Urothelium cell line (cell line): ENCODE measurements around the gene PLN.

Source experiments
- DNase-seq: peaks from one replicate; pipeline ENCODE4 v3.0.0; 2011; ENCODE audit warnings: low spot score, mixed read lengths
- FAIRE-seq: peaks from 2 replicates; lab custom pipeline; 2011; peaks lifted over from hg19 to GRCh38; lab: Jason Lieb, UNC

The PLN gene

GRCh38 chr6:118548136-118548535, at the start of gene PLN:
Gene PLN, plus strand, starts transcription at chr6:118548296. Its CDS starts 10,626 bp downstream, at chr6:118558922.
- no peak for DNase-seq
- FAIRE-seq, result no peak

- DNase-seq (no peak), FAIRE-seq (no peak)
These were observed 47.7 kb upstream of the PLN start for GRCh38 chr6:118500130-118501015.

- no peak for DNase-seq
- FAIRE-seq, result no peak
These were observed 47.0 kb upstream of the PLN start for GRCh38 chr6:118501099-118501498.

- no peak for DNase-seq
- FAIRE-seq, result no peak
These were observed 46.3 kb upstream of the PLN start for GRCh38 chr6:118501765-118502164.

- FAIRE-seq (no peak), DNase-seq (no peak)
These were observed 45.9 kb upstream of the PLN start for GRCh38 chr6:118502169-118502568.

- no peak for DNase-seq
- FAIRE-seq, result no peak
These were observed 43.5 kb upstream of the PLN start for GRCh38 chr6:118504611-118505010.

GRCh38 chr6:118505656-118506055, 42.4 kb upstream of the PLN start:
- no peak for DNase-seq
- FAIRE-seq, result no peak

- FAIRE-seq (no peak), DNase-seq (no peak)
These were observed 41.9 kb upstream of the PLN start for GRCh38 chr6:118506071-118506638.

- FAIRE-seq (no peak), DNase-seq (no peak)
These were observed 40.5 kb upstream of the PLN start for GRCh38 chr6:118507636-118508035.

- no peak for FAIRE-seq
- peak; percentile 5 for DNase-seq
These were observed 39.0 kb upstream of the PLN start for GRCh38 chr6:118509009-118509617.

GRCh38 chr6:118511930-118512715, 36.0 kb upstream of the PLN start:
- FAIRE-seq, result no peak
- no peak for DNase-seq

- FAIRE-seq, result no peak
- DNase-seq, result no peak
These were observed 33.4 kb upstream of the PLN start for GRCh38 chr6:118514689-118515088.

GRCh38 chr6:118522422-118522821, 25.7 kb upstream of the PLN start:
- no peak for FAIRE-seq
- no peak for DNase-seq

GRCh38 chr6:118523216-118523615, 24.9 kb upstream of the PLN start:
- no peak for DNase-seq
- no peak for FAIRE-seq

GRCh38 chr6:118524686-118525085, 23.4 kb upstream of the PLN start:
- no peak for FAIRE-seq
- DNase-seq, result no peak

GRCh38 chr6:118525913-118526780, 21.9 kb upstream of the PLN start:
- no peak for DNase-seq
- no peak for FAIRE-seq

- FAIRE-seq, result no peak
- no peak for DNase-seq
These were observed 20.0 kb upstream of the PLN start for GRCh38 chr6:118528129-118528528.

GRCh38 chr6:118529756-118530155, 18.3 kb upstream of the PLN start:
- DNase-seq (no peak), FAIRE-seq (no peak)

- no peak for DNase-seq
These were observed 17.2 kb upstream of the PLN start for GRCh38 chr6:118530942-118531341.

GRCh38 chr6:118535176-118535844, 12.8 kb upstream of the PLN start:
- DNase-seq (no peak), FAIRE-seq (no peak)

More at GRCh38 chr6:118530942-118531341, 17.2 kb upstream of the PLN start:
- FAIRE-seq, result no peak
